Trophoblast cell (in vitro differentiated cells and primary cell): Measurements from ENCODE around the gene BBOF1.

Source experiments
- DNase-seq, 2 donors: peaks; one replicate each; pipeline ENCODE4 v3.0.0-alpha.2; 2016
- H2AFZ ChIP-seq: 2 replicates; pipeline ENCODE4 v1.6.1; 2013; ENCODE audit warnings: low read length, moderate library complexity, mild to moderate bottlenecking; ENCODE audit not compliant: insufficient read depth, poor library complexity
- H2AK5ac ChIP-seq: 2 replicates; pipeline ENCODE4 v1.6.1; 2013; ENCODE audit warnings: mild to moderate bottlenecking, low read length
- H2BK120ac ChIP-seq: 2 replicates; pipeline ENCODE4 v1.6.1; 2013; ENCODE audit warnings: low read length, mild to moderate bottlenecking, moderate library complexity; ENCODE audit not compliant: insufficient read depth, poor library complexity
- H2BK12ac ChIP-seq: 2 replicates; pipeline ENCODE4 v1.6.1; 2013; ENCODE audit warnings: mild to moderate bottlenecking, low read length, moderate library complexity
- H2BK5ac ChIP-seq: 2 replicates; pipeline ENCODE4 v1.6.1; 2013; ENCODE audit warnings: low read length, low read depth, moderate library complexity, mild to moderate bottlenecking; ENCODE audit not compliant: poor library complexity
- H3K14ac ChIP-seq: 2 replicates; pipeline ENCODE4 v1.6.1; 2013; ENCODE audit warnings: mild to moderate bottlenecking, low read length
- H3K18ac ChIP-seq: 2 replicates; pipeline ENCODE4 v1.6.1; 2013; ENCODE audit warnings: mild to moderate bottlenecking, low read length
- H3K23ac ChIP-seq: 2 replicates; pipeline ENCODE4 v1.6.1; 2013; ENCODE audit warnings: low read length
- H3K27ac ChIP-seq: 2 replicates; pipeline ENCODE4 v1.5.1; 2013; ENCODE audit warnings: low read depth, mild to moderate bottlenecking, inconsistent platforms, low read length, moderate library complexity
- H3K27me3 ChIP-seq: 2 replicates; pipeline ENCODE4 v1.6.1; 2013; ENCODE audit warnings: inconsistent platforms, mild to moderate bottlenecking, low read length, moderate library complexity; ENCODE audit not compliant: insufficient read depth
- H3K36me3 ChIP-seq, 2 experiments: 1 replicate in 1 of 2; 2 replicates in 1 of 2; pipeline ENCODE4 v1.6.1; 2013; ENCODE audit warnings: low read length in 2 of 2, mild to moderate bottlenecking in 2 of 2, moderate library complexity in 1 of 2; ENCODE audit not compliant: insufficient read depth in 2 of 2, control insufficient read depth in 1 of 2
- H3K4ac ChIP-seq: 2 replicates; pipeline ENCODE4 v1.6.1; 2013; ENCODE audit warnings: low read depth, mild to moderate bottlenecking, low read length, moderate library complexity
- H3K4me1 ChIP-seq, 2 experiments: 1 replicate in 1 of 2; 2 replicates in 1 of 2; pipeline ENCODE4 v1.6.1; 2013; ENCODE audit warnings: low read length in 2 of 2, mild to moderate bottlenecking in 2 of 2, moderate library complexity in 1 of 2; ENCODE audit not compliant: insufficient read depth in 2 of 2, control insufficient read depth in 1 of 2
- H3K4me2 ChIP-seq: 2 replicates; pipeline ENCODE4 v1.6.1; 2013; ENCODE audit warnings: inconsistent platforms, mild to moderate bottlenecking, low read length, moderate library complexity
- H3K4me3 ChIP-seq: 2 replicates; pipeline ENCODE4 v1.5.1; 2013; ENCODE audit warnings: mild to moderate bottlenecking, low read depth, low read length, inconsistent platforms
- H3K79me1 ChIP-seq: one replicate; pipeline ENCODE4 v1.6.1; 2013; ENCODE audit warnings: low read length
- H3K79me2 ChIP-seq: 2 replicates; pipeline ENCODE4 v1.6.1; 2013; ENCODE audit warnings: low read length, mild to moderate bottlenecking; ENCODE audit not compliant: control insufficient read depth, insufficient read depth, poor library complexity
- H3K9ac ChIP-seq: 2 replicates; pipeline ENCODE4 v1.6.1; 2013; ENCODE audit warnings: mild to moderate bottlenecking, low read length
- H3K9me3 ChIP-seq: 2 replicates; pipeline ENCODE4 v1.6.1; 2013; ENCODE audit warnings: low read depth, mild to moderate bottlenecking, control low read depth, inconsistent platforms, low read length; ENCODE audit not compliant: insufficient read depth
- H4K12ac ChIP-seq: 2 replicates; pipeline ENCODE4 v1.6.1; 2013; ENCODE audit warnings: low read depth, mild to moderate bottlenecking, low read length, moderate library complexity
- H4K8ac ChIP-seq: 2 replicates; pipeline ENCODE4 v1.6.1; 2013; ENCODE audit warnings: low read depth, mild to moderate bottlenecking, low read length, moderate library complexity
- H4K91ac ChIP-seq: one replicate; pipeline ENCODE4 v1.6.1; 2013; ENCODE audit warnings: low read depth, mild to moderate bottlenecking, low read length, moderate library complexity
- WGBS: extraction: QIAGEN DNeasy Blood & Tissue Kit; methylation state at CpG from one replicate; pipeline ENCODE4 v1.1.7; 2013; ENCODE audit warnings: missing lambda C conversion rate; ENCODE audit not compliant: insufficient read length, insufficient coverage; ENCODE audit errors: extremely low coverage; 5-methylcytosine and 5-hydroxymethylcytosine counted together

The BBOF1 gene

GRCh38 chr14:74085828-74086227 lies 66.7 kb downstream of the BBOF1 start:
- Histone ChIP-seq H3K79me2 (peaks cover 1% of the 10 kb centered on the region), H3K9ac (no peak overlapping the region), H4K91ac (no peak overlapping the region), H2AK5ac (no peak overlapping the region), H4K8ac (no peak overlapping the region), H3K27ac (no peak overlapping the region), H3K4ac (no peak overlapping the region), H3K4me1 (peaks cover 0 to 2% of the 10 kb centered on the region in 2 experiments), H3K14ac (no peak overlapping the region), H3K4me3 (no peak overlapping the region), H3K18ac (no peak overlapping the region), H3K79me1 (peaks cover 4% of the 10 kb centered on the region), H2BK5ac (no peak overlapping the region), H3K9me3 (no peaks in the 10 kb centered on the region), H3K23ac (no peak overlapping the region), H3K4me2 (no peak overlapping the region), H3K27me3 (no peaks in the 10 kb centered on the region), H3K36me3 (no peaks in the 10 kb centered on the region), H4K12ac (no peak overlapping the region), H2AFZ (no peak overlapping the region), H2BK120ac (no peak overlapping the region), H2BK12ac (no peak overlapping the region)
- whole genome bisulfite sequencing = no CpG with 5 or more reads among the region's 1 CpG
- no peak for DNase-seq

- H3K14ac ChIP-seq = no peak overlapping the region
- no peak overlapping the region for H3K4ac ChIP-seq
- no peak overlapping the region for H4K91ac ChIP-seq
- WGBS = no CpG with 5 or more reads among the region's 8 CpGs
- no peaks in the 10 kb centered on the region for H3K79me2 ChIP-seq
- no peaks in the 10 kb centered on the region for H3K79me1 ChIP-seq
- H2BK12ac ChIP-seq = no peak overlapping the region
- no peak overlapping the region for H3K4me2 ChIP-seq
- no peak overlapping the region for H4K12ac ChIP-seq
- no peak overlapping the region for H3K4me3 ChIP-seq
- no peak overlapping the region for H2AFZ ChIP-seq
- no peak overlapping the region for H2BK120ac ChIP-seq
- no peaks in the 10 kb centered on the region for H3K4me1 ChIP-seq
- no peak overlapping the region for H4K8ac ChIP-seq
- H3K27me3 ChIP-seq = no peaks in the 10 kb centered on the region
- peaks cover 5 to 12% of the 10 kb centered on the region in 2 experiments for H3K36me3 ChIP-seq
- no peak overlapping the region for H3K9ac ChIP-seq
- no peak overlapping the region for H3K23ac ChIP-seq
- H3K9me3 ChIP-seq = no peaks in the 10 kb centered on the region
- H2BK5ac ChIP-seq = no peak overlapping the region
- no peak for DNase-seq
- no peak overlapping the region for H3K27ac ChIP-seq
- H3K18ac ChIP-seq = no peak overlapping the region
- H2AK5ac ChIP-seq = no peak overlapping the region
Observed at GRCh38 chr14:74089251-74090020, 70.3 kb downstream of the BBOF1 start.

DNA sequence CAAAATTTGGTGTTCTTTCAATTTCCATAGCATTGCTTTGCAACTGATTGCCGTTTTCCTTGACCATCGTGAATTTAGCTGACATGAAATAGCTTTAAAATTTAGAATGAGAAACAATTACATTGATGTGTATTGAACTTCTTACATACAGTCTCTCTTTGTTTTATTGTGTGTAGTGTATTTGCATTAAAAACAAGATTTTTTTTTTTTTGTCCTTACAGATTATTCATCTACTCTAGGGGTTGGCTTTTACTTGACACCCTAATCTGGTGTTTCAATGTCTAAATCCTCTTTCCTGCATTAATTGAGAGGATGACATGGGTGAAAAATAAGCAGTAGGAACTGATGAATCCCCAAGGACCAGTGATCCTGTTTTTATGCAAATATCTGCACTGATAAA lies 86.2 kb downstream of the BBOF1 start:
- H3K4me2 ChIP-seq = no peak overlapping the region
- H3K79me2 ChIP-seq = no peaks in the 10 kb centered on the region
- no peak overlapping the region for H3K4me3 ChIP-seq

DNA sequence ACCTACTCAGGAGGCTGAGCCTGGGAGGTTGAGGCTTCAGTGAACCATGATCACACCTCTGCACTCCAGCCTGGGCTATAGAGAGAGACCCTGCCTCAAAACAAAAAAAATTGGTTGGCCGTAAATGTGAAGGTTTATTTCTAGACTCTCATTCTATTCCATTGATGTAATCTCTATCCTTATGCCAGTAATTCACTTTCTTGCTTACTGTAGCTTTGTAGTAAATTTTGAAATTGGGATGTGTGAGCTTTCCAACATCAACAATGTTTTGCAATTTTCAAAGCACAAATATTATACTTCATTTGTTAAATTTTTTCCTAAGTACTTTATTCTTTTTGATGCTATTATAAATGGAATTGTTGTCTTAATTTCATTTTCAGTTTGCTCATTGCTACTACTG lies 90.2 kb downstream of the BBOF1 start:
- no peak overlapping the region for H3K4me3 ChIP-seq
- no peak overlapping the region for H4K91ac ChIP-seq
- no peak overlapping the region for H3K9ac ChIP-seq
- H3K79me1 ChIP-seq = no peaks in the 10 kb centered on the region
- no peak overlapping the region for H3K4me2 ChIP-seq
- no peak overlapping the region for H3K23ac ChIP-seq
- no peak overlapping the region for H3K18ac ChIP-seq
- no peak overlapping the region for H3K14ac ChIP-seq
- H3K79me2 ChIP-seq = no peaks in the 10 kb centered on the region
- H3K27me3 ChIP-seq = no peaks in the 10 kb centered on the region
- no peak overlapping the region for H3K4ac ChIP-seq
- no peak overlapping the region for H2AFZ ChIP-seq
- H2BK5ac ChIP-seq = no peak overlapping the region
- no peak overlapping the region for H4K8ac ChIP-seq
- H2BK12ac ChIP-seq = no peak overlapping the region
- H2AK5ac ChIP-seq = no peak overlapping the region
- H3K36me3 ChIP-seq = no peaks in the 10 kb centered on the region
- WGBS = no CpG with 5 or more reads among the region's 1 CpG
- no peak overlapping the region for H3K27ac ChIP-seq
- no peaks in the 10 kb centered on the region for H3K9me3 ChIP-seq
- DNase-seq = no peak
- no peak overlapping the region for H4K12ac ChIP-seq
- no peak overlapping the region for H2BK120ac ChIP-seq
- no peaks in the 10 kb centered on the region for H3K4me1 ChIP-seq

More for the DNA sequence above, 86.2 kb downstream of the BBOF1 start:
- Histone ChIP-seq H2AK5ac (no peak overlapping the region), H2BK5ac (no peak overlapping the region), H4K8ac (no peak overlapping the region), H2BK120ac (no peak overlapping the region), H3K27me3 (no peaks in the 10 kb centered on the region), H3K4me1 (no peaks in the 10 kb centered on the region), H3K14ac (no peak overlapping the region), H4K91ac (no peak overlapping the region), H2AFZ (no peak overlapping the region), H3K4ac (no peak overlapping the region), H2BK12ac (no peak overlapping the region), H3K79me1 (no peaks in the 10 kb centered on the region), H3K9me3 (no peaks in the 10 kb centered on the region), H4K12ac (no peak overlapping the region), H3K23ac (no peak overlapping the region), H3K36me3 (peaks cover 2 to 7% of the 10 kb centered on the region in 2 experiments), H3K9ac (no peak overlapping the region), H3K27ac (no peak overlapping the region), H3K18ac (no peak overlapping the region)
- DNase-seq = no peak
- WGBS = no CpG with 5 or more reads among the region's 2 CpGs
